KMS-11 (cell line): Measurements from ENCODE around the gene PACRGL.

ENCODE experiments used
- H2AFZ ChIP-seq: fragments of 200-600 bp; sonication (generic); 2 replicates; pipeline ENCODE4 v1.6.1; 2016; ENCODE audit warnings: antibody characterized with exemption, mixed run types, low read depth
- H3K27ac ChIP-seq: fragments of 200-600 bp; sonication (generic); 2 replicates; pipeline ENCODE4 v1.6.1; 2016; ENCODE audit warnings: mild to moderate bottlenecking, mixed run types
- H3K27me3 ChIP-seq: fragments of 200-600 bp; sonication (generic); 2 replicates; pipeline ENCODE4 v1.6.1; 2017; ENCODE audit warnings: mild to moderate bottlenecking, low read depth, mixed run types, moderate library complexity; ENCODE audit not compliant: insufficient read depth
- H3K36me3 ChIP-seq: fragments of 200-600 bp; sonication (generic); 2 replicates; pipeline ENCODE4 v1.6.1; 2017; ENCODE audit warnings: mild to moderate bottlenecking, mixed run types; ENCODE audit not compliant: insufficient read depth
- H3K4me1 ChIP-seq: fragments of 200-600 bp; sonication (generic); 2 replicates; pipeline ENCODE4 v1.6.1; 2016; ENCODE audit warnings: mild to moderate bottlenecking, low read depth, mixed run types; ENCODE audit not compliant: poor library complexity, severe bottlenecking
- H3K4me2 ChIP-seq: fragments of 200-600 bp; sonication (generic); 2 replicates; pipeline ENCODE4 v1.7.0; 2016; ENCODE audit warnings: mild to moderate bottlenecking, mixed run types
- H3K4me3 ChIP-seq: fragments of 200-600 bp; sonication (generic); IDR thresholded peaks from 2 replicates; pipeline ENCODE4 v1.6.1; 2017; ENCODE audit warnings: low read depth, low read length, mixed read lengths; ENCODE audit not compliant: insufficient read depth
- H3K79me2 ChIP-seq: fragments of 200-600 bp; sonication (generic); 2 replicates; pipeline ENCODE4 v1.6.1; 2016; ENCODE audit warnings: low read depth, mixed run types; ENCODE audit not compliant: insufficient read depth
- H3K9ac ChIP-seq: fragments of 200-600 bp; sonication (generic); 2 replicates; pipeline ENCODE4 v1.6.1; 2016; ENCODE audit warnings: mild to moderate bottlenecking, mixed run types
- H4K20me1 ChIP-seq: fragments of 200-600 bp; sonication (generic); 2 replicates; pipeline ENCODE4 v1.6.1; 2016; ENCODE audit warnings: mild to moderate bottlenecking, mixed run types; ENCODE audit not compliant: insufficient read depth
- TF ChIP-seq, protein P1 (sequence below): fragments of 200-600 bp; sonication (generic); conservative IDR thresholded peaks from 2 replicates; pipeline ENCODE4 v1.6.1; 2017; ENCODE audit warnings: low read depth, mild to moderate bottlenecking, antibody characterized with exemption, low read length, moderate library complexity, mixed read lengths

PACRGL gene

DNA sequence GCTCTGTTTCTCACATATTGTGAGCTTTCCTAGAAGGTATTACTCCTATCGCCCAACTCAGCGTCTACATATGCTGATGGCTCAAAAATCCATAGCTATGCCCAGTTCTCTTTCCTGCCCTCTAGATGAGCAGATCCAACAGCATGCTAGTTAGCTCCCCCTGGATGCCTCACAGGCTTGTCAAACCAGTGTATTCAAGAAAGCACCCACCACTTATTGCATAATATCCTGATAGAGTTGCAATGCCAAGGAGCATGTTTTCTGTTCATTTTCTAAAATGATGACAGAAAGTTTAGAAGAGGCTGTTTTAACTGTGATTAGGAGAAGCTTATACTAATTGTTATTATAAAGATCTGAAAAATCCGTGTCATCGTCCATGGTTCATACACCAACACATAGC lies 1.9 kb upstream of the PACRGL start:
- Histone ChIP-seq H2AFZ (no peak overlapping the region), H3K4me1 (peaks cover 7% of the 10 kb centered on the region), H3K27ac (no peak overlapping the region), H3K79me2 (peaks cover 12% of the 10 kb centered on the region; the same call in 1 of the 2 replicates), H3K4me2 (no peak overlapping the region), H3K36me3 (no peaks in the 10 kb centered on the region), H3K27me3 (no peaks in the 10 kb centered on the region), H3K9ac (no peak overlapping the region), H3K4me3 (no peak overlapping the region), H4K20me1 (no peaks in the 10 kb centered on the region)
- TF ChIP-seq, protein P1, sequence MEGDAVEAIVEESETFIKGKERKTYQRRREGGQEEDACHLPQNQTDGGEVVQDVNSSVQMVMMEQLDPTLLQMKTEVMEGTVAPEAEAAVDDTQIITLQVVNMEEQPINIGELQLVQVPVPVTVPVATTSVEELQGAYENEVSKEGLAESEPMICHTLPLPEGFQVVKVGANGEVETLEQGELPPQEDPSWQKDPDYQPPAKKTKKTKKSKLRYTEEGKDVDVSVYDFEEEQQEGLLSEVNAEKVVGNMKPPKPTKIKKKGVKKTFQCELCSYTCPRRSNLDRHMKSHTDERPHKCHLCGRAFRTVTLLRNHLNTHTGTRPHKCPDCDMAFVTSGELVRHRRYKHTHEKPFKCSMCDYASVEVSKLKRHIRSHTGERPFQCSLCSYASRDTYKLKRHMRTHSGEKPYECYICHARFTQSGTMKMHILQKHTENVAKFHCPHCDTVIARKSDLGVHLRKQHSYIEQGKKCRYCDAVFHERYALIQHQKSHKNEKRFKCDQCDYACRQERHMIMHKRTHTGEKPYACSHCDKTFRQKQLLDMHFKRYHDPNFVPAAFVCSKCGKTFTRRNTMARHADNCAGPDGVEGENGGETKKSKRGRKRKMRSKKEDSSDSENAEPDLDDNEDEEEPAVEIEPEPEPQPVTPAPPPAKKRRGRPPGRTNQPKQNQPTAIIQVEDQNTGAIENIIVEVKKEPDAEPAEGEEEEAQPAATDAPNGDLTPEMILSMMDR: no peak

DNA sequence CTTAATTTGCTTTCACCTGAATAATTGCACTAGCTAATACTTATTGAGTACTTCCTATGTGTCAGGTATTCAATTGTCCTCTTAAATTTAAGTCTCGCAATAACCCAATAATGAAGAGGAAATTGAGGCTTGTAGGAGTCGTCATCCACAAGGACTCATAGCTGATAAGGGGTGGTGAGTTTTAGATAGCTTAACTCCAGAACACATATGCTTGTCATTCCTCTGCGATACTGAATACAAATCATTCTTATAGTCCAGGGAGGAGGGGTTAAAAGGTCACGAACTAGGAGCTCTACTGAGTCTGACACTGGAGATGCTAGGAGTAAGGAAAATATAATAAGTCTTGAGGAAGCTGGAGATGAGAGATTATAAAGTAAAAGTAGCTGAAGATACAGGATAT lies 1.4 kb upstream of the PACRGL start:
- Histone ChIP-seq H3K4me1 (peaks cover 7% of the 10 kb centered on the region), H3K27me3 (no peaks in the 10 kb centered on the region), H3K79me2 (peaks cover 12% of the 10 kb centered on the region; the same call in 1 of the 2 replicates), H3K4me3 (no peak overlapping the region), H3K9ac (no peak overlapping the region), H3K27ac (no peak overlapping the region), H4K20me1 (no peaks in the 10 kb centered on the region), H3K36me3 (no peaks in the 10 kb centered on the region), H3K4me2 (no peak overlapping the region), H2AFZ (no peak overlapping the region)
- TF ChIP-seq, protein P1: no peak

DNA sequence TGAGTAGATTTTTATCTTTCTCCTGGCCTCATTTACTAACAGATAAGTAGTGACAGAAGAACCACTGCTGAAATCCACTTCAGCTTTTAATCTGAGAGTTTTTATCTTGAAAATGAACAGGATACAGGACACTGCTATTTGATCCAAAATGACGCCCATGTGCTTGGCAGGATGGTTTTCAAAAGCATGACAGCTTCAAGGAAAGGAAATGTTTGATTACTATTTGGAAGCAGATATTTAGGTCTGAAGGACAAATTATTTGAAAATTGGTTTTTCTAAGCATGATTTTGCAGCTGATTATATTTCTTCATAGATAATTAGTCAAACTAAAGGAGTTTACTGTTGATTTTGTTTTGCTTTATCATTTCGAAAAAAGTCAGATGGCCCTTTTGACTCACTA lies 11.1 kb downstream of the PACRGL start:
- TF ChIP-seq, protein P1: no peak
- no peak overlapping the region for H2AFZ ChIP-seq
- no peaks in the 10 kb centered on the region for H3K79me2 ChIP-seq
- H3K4me2 ChIP-seq: no peak overlapping the region
- no peak overlapping the region for H3K9ac ChIP-seq
- H3K27ac ChIP-seq: no peak overlapping the region
- H3K4me1 ChIP-seq: no peaks in the 10 kb centered on the region
- H3K4me3 ChIP-seq: no peak overlapping the region
- no peaks in the 10 kb centered on the region for H4K20me1 ChIP-seq
- no peaks in the 10 kb centered on the region for H3K36me3 ChIP-seq
- H3K27me3 ChIP-seq: no peaks in the 10 kb centered on the region

DNA sequence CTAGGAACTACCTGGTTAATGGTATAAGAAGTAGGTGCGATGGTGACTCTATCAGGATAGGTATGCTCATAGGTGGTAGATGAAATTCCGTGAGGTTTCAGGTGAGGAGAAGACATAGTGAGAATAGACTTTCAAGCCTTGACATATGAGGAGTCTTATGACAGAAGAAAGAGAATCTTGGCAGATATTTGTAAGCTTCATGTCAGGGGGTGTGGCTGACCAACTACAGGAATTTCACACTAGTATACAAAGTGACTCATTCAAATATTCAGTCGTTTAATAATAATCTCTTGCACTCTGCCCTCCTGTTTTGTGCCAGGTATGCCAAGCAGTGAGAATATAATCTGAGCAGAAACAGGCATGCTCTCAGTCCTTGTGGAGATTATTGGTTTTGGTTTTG lies 22.8 kb downstream of the PACRGL start:
- TF ChIP-seq, protein P1: no peak
- Histone ChIP-seq H3K36me3 (no peaks in the 10 kb centered on the region), H3K9ac (no peak overlapping the region), H2AFZ (no peak overlapping the region), H3K4me3 (no peak overlapping the region), H3K4me1 (no peaks in the 10 kb centered on the region), H3K79me2 (no peaks in the 10 kb centered on the region), H3K27me3 (no peaks in the 10 kb centered on the region), H3K27ac (no peak overlapping the region), H4K20me1 (no peaks in the 10 kb centered on the region), H3K4me2 (no peak overlapping the region)

DNA sequence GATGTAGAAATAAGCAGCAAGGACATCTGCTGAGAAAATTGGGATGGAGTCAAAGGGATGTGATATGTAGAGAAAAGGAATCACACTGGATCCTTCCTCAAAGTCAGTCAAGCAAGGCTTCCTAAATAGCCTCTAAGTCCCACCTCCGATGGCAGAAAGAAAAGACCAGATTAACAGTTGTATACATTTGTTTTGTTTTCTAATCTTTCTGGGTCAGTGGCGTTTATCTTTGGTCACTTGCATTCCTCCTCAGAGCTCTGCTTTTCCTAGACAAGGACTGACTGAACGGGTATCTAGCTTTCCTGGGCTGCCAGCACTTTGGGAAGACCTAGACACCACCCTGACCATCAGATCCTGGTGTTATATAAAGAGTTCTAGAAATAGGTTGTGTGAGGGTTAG lies 23.2 kb downstream of the PACRGL start:
- TF ChIP-seq, protein P1: no peak
- no peaks in the 10 kb centered on the region for H3K36me3 ChIP-seq
- no peak overlapping the region for H3K4me3 ChIP-seq
- no peaks in the 10 kb centered on the region for H3K4me1 ChIP-seq
- no peak overlapping the region for H3K4me2 ChIP-seq
- no peak overlapping the region for H3K27ac ChIP-seq
- no peaks in the 10 kb centered on the region for H3K79me2 ChIP-seq
- no peak overlapping the region for H2AFZ ChIP-seq
- no peaks in the 10 kb centered on the region for H3K27me3 ChIP-seq
- no peaks in the 10 kb centered on the region for H4K20me1 ChIP-seq
- H3K9ac ChIP-seq: no peak overlapping the region
